ENCODE measurements around the gene CAMK1G. TPM values are rescaled to one million over a fixed set of nuclear protein-coding genes. Genes with fewer than 3 reads are reported as not detected.

Gene CAMK1G
- total and polyA plus RNA-seq, 8 donors: 0.29 to 9.9 (median 8.2) TPM

DNA sequence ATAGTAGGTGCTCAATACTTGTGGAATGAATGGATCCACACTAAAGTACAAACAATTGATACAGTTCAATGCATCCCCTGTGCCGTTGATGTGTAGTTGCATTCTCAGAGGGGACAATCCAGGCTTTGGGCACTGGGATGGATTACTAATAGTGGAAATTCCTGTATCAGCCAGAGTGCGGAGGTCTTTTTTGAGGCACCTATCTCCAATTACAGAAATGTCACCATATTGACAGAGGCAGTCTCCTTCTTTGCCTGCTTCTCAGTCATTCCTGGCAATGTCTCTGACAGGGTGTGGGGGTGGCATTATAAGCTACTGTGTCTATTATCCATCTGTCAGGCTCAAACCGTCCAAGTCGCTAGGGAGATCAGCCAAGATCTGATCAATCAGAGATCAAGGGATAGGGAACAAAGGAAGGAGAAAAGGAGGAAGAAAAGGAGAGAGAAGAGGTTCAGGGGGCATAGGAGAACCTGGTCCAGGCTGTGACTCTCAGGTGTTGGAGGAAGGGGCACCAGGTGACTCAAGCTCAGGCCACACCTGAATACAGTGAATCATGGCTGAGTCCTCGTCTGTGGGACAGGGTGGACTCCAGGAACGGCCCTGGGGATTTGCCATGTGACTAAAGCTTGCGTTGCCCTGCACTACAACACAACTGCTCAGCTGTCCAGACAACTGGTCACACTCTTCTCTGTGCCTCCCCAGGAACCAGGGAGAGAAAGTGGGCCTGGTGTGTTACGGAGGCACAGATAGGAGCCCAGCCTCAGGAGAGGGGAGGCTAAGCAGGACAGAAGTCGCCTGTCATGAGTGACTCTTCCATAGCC, 72.1 kb downstream of the CAMK1G start:
- no peak overlapping the region for H3K27ac ChIP-seq
- DNase-seq: no peak
- TF ChIP-seq, protein P1, sequence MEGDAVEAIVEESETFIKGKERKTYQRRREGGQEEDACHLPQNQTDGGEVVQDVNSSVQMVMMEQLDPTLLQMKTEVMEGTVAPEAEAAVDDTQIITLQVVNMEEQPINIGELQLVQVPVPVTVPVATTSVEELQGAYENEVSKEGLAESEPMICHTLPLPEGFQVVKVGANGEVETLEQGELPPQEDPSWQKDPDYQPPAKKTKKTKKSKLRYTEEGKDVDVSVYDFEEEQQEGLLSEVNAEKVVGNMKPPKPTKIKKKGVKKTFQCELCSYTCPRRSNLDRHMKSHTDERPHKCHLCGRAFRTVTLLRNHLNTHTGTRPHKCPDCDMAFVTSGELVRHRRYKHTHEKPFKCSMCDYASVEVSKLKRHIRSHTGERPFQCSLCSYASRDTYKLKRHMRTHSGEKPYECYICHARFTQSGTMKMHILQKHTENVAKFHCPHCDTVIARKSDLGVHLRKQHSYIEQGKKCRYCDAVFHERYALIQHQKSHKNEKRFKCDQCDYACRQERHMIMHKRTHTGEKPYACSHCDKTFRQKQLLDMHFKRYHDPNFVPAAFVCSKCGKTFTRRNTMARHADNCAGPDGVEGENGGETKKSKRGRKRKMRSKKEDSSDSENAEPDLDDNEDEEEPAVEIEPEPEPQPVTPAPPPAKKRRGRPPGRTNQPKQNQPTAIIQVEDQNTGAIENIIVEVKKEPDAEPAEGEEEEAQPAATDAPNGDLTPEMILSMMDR (IDR thresholded peaks at IDR 0.05): no peak
- ATAC-seq: no peak
- intact Hi-C loops (cut with DNase I): no loop called here
- no peaks in the 10 kb centered on the region for H3K36me3 ChIP-seq
- no peak overlapping the region for H3K4me3 ChIP-seq
- no peaks in the 10 kb centered on the region for H3K27me3 ChIP-seq
- H3K4me1 ChIP-seq: peaks cover 9 to 89% of the 10 kb centered on the region in 2 donors
- no peaks in the 10 kb centered on the region for H3K9me3 ChIP-seq

- H3K4me3 ChIP-seq: no peak overlapping the region
- H3K9me3 ChIP-seq: no peaks in the 10 kb centered on the region
- peaks cover 0 to 80% of the 10 kb centered on the region in 2 donors for H3K4me1 ChIP-seq
- intact Hi-C loops (cut with DNase I): no loop called here
- TF ChIP-seq, protein P1 (IDR thresholded peaks at IDR 0.05): no peak
- H3K27ac ChIP-seq: peak overlapping the region in 1 of 2 donors; percentile 64
- ATAC-seq (no peak), DNase-seq (peak in 1 of 4 donors; percentile 84)
- H3K36me3 ChIP-seq: no peaks in the 10 kb centered on the region
- H3K27me3 ChIP-seq: no peaks in the 10 kb centered on the region
These were observed 73.8 kb downstream of the CAMK1G start for GRCh38 chr1:209657140-209657879.

GRCh38 chr1:209657918-209658317, 74.4 kb downstream of the CAMK1G start:
- no peaks in the 10 kb centered on the region for H3K27me3 ChIP-seq
- H3K27ac ChIP-seq: peak overlapping the region in 1 of 2 donors; percentile 64
- no peak overlapping the region for H3K4me3 ChIP-seq
- peaks cover 0 to 74% of the 10 kb centered on the region in 2 donors for H3K4me1 ChIP-seq
- no peak for ATAC-seq
- TF ChIP-seq, protein P1 (IDR thresholded peaks at IDR 0.05): no peak
- H3K9me3 ChIP-seq: no peaks in the 10 kb centered on the region
- intact Hi-C loops (cut with DNase I): no loop called here
- H3K36me3 ChIP-seq: no peaks in the 10 kb centered on the region
- DNase-seq: no peak

- Histone ChIP-seq H3K36me3 (no peaks in the 10 kb centered on the region), H3K27ac (peak overlapping the region in 1 of 2 donors; percentile 81), H3K4me1 (peaks cover 0 to 56% of the 10 kb centered on the region in 2 donors), H3K27me3 (no peaks in the 10 kb centered on the region), H3K9me3 (no peaks in the 10 kb centered on the region), H3K4me3 (no peak overlapping the region)
- TF ChIP-seq, protein P1 (IDR thresholded peaks at IDR 0.05): no peak
- ATAC-seq: peak; percentile 61
- DNase-seq: no peak
- intact Hi-C loops (cut with DNase I): no loop called here
These were observed 76.4 kb downstream of the CAMK1G start for GRCh38 chr1:209659909-209660308.

DNA sequence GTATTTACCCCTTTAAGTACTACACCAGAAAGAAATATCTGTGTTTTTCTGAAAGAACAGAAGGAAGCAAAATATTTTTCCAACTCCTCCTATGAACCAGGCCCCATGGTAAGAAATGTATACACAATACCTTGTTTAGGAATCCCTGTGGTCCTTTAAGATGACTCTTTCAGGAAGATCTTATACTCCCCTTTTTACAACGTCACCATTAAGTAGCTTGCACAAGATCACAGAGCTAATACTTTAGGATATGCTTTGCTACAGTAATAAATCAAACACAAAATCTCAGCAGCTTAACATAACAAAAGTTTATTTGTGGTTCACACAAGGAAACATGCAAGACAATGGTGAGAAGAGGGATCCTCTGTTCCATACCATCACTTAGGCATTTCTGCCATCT, 77.6 kb downstream of the CAMK1G start:
- no peaks in the 10 kb centered on the region for H3K27me3 ChIP-seq
- no peak for ATAC-seq
- DNase-seq: no peak
- no peak overlapping the region for H3K4me3 ChIP-seq
- H3K36me3 ChIP-seq: no peaks in the 10 kb centered on the region
- TF ChIP-seq, protein P1 (IDR thresholded peaks at IDR 0.05): no peak
- intact Hi-C loops (cut with DNase I): no loop called here
- H3K9me3 ChIP-seq: no peaks in the 10 kb centered on the region
- H3K4me1 ChIP-seq: peaks cover 0 to 49% of the 10 kb centered on the region in 2 donors
- H3K27ac ChIP-seq: peak overlapping the region in 1 of 2 donors; percentile 81
